HG03064 (cell line): ENCODE measurements around the gene SERPINB7.

Experiments used
- ATAC-seq: cut with Tn5 transposase; IDR thresholded peaks from one replicate; pipeline ENCODE4 v1.9.1; 2021; ENCODE audit warnings: low read depth; ENCODE audit not compliant: unreplicated experiment

Gene SERPINB7

GRCh38 chr18:63843008-63843407 is 67.8 kb downstream of the SERPINB7 start:
- no peak for ATAC-seq

- ATAC-seq, result no peak
These were observed 69.0 kb downstream of the SERPINB7 start for GRCh38 chr18:63844254-63844653.

- ATAC-seq, result no peak
These were observed 72.9 kb downstream of the SERPINB7 start for GRCh38 chr18:63848159-63848558.

GRCh38 chr18:63850020-63850419 is 74.8 kb downstream of the SERPINB7 start:
- ATAC-seq, result no peak

GRCh38 chr18:63850636-63851035 is 75.4 kb downstream of the SERPINB7 start:
- ATAC-seq, result no peak
